K562 (cell line): ENCODE results near the gene SLC3A2. TPM values are rescaled to one million over a fixed set of nuclear protein-coding genes. Genes with fewer than 3 reads are reported as not detected.

Experiments used
- ARNT ChIP-seq, 2 experiments: fragments of 450-650 bp; IDR thresholded peaks; 2 replicates each; pipeline ENCODE4 v1.6.1; 2016; ENCODE audit warnings: mild to moderate bottlenecking in 1 of 2
- C11orf30 ChIP-seq: fragments of 450-650 bp; IDR thresholded peaks from 2 replicates; pipeline ENCODE4 v1.6.1; 2016; ENCODE audit warnings: low read depth, mild to moderate bottlenecking
- CXXC5 ChIP-seq: fragments of 250-450 bp; sonication (Bioruptor Pico); IDR thresholded peaks from 2 replicates; pipeline ENCODE4 v1.8.0; 2022; ENCODE audit warnings: inconsistent platforms, mild to moderate bottlenecking, moderate library complexity
- E2F5 ChIP-seq: sonication (generic); formaldehyde crosslinking; IDR thresholded peaks from 2 replicates; pipeline ENCODE4 v1.8.0; 2022; ENCODE audit warnings: mild to moderate bottlenecking, missing genetic modification reagents
- GABPB2 ChIP-seq: fragments of 250-450 bp; sonication (Bioruptor Pico); conservative IDR thresholded peaks from 2 replicates; pipeline ENCODE4 v1.5.1; 2021; ENCODE audit warnings: mild to moderate bottlenecking
- MEF2A ChIP-seq: IDR thresholded peaks from 2 replicates; pipeline ENCODE4 v1.6.1; 2011; ENCODE audit warnings: low read depth, mild to moderate bottlenecking, low read length, moderate library complexity; ENCODE audit not compliant: control insufficient read depth
- RBM17 ChIP-seq: fragments of 200-400 bp; formaldehyde crosslinking; IDR thresholded peaks from 2 replicates; pipeline ENCODE4 v1.6.1; 2017; ENCODE audit warnings: low read depth, mild to moderate bottlenecking, low read length, borderline replicate concordance
- SAFB2 ChIP-seq: fragments of 200-400 bp; formaldehyde crosslinking; IDR thresholded peaks from 2 replicates; pipeline ENCODE4 v1.6.1; 2018; ENCODE audit warnings: borderline replicate concordance, low read length, low read depth, moderate library complexity; ENCODE audit not compliant: severe bottlenecking
- SOX6 ChIP-seq: fragments of 450-650 bp; IDR thresholded peaks from 2 replicates; pipeline ENCODE4 v1.6.1; 2014; ENCODE audit warnings: mild to moderate bottlenecking
- SRSF9 ChIP-seq: fragments of 200-400 bp; formaldehyde crosslinking; IDR thresholded peaks from 2 replicates; pipeline ENCODE4 v1.6.1; 2017; ENCODE audit warnings: low read depth, low read length, borderline replicate concordance
- ZNF133 ChIP-seq: fragments of 250-450 bp; sonication (Bioruptor Pico); IDR thresholded peaks from 2 replicates; pipeline ENCODE4 v1.4.0; 2020; ENCODE audit warnings: mild to moderate bottlenecking
- ZNF445 ChIP-seq: fragments of 250-450 bp; sonication (Bioruptor Pico); IDR thresholded peaks from 2 replicates; pipeline ENCODE4 v1.4.0; 2020; ENCODE audit warnings: low read depth, mild to moderate bottlenecking, moderate library complexity
- ZNF512 ChIP-seq: IDR thresholded peaks from 2 replicates; pipeline ENCODE4 v1.6.1; 2016; ENCODE audit warnings: missing genetic modification characterization, missing compliant biosample characterization
- polyA plus RNA-seq, 8 experiments: library from polyadenylated mRNA; depleted of rRNA in 4 of 8; stranded (reverse) in 5 of 8; unstranded in 3 of 8; fragments of >200 nt; fragmentation: Nextera tagmentation in 2 of 8; fragmentation: Illumina TruSeq in 1 of 8; extraction: Ambion mirVana in 2 of 8; extraction: Trizol in 1 of 8; gene quantifications; 2 replicates each; pipeline versions ENCODE4 v1.2.1 to v1.2.3, GENCODE V29; 2011 to 2014; ENCODE audit warnings: inconsistent platforms in 1 of 8, missing spikeins in 1 of 8
- total RNA-seq, 7 experiments: library from RNA; depleted of rRNA in 6 of 7; stranded (reverse); fragments of >200 nt in 6 of 7; fragmentation: Illumina TruSeq in 2 of 7; extraction: Trizol in 2 of 7; gene quantifications; 2 replicates each; pipeline versions ENCODE4 v1.2.1 to v1.2.3, GENCODE V29; 2011 to 2021; ENCODE audit warnings: low replicate concordance in 1 of 7
- TF ChIP-seq, protein P1 (sequence below), 2 experiments: IDR thresholded peaks; 2 replicates each; pipeline ENCODE4 v1.6.1; 2011; ENCODE audit warnings: borderline replicate concordance in 1 of 2, control low read depth in 1 of 2, low read depth in 1 of 2, low read length in 1 of 2, mild to moderate bottlenecking in 1 of 2, mixed read lengths in 1 of 2, moderate library complexity in 1 of 2; ENCODE audit not compliant: insufficient read depth in 1 of 2, insufficient read length in 1 of 2, poor library complexity in 1 of 2, severe bottlenecking in 1 of 2; ENCODE audit errors: extremely low read depth in 1 of 2
- TF ChIP-seq, protein P2 (sequence below): sonication (generic); formaldehyde crosslinking; IDR thresholded peaks from 2 replicates; pipeline ENCODE4 v1.8.1; 2023; ENCODE audit warnings: mild to moderate bottlenecking, missing genetic modification reagents
- TF ChIP-seq, protein P3 (sequence below): fragments of 250-450 bp; sonication (Bioruptor Pico); IDR thresholded peaks from 2 replicates; pipeline ENCODE4 v1.5.0; 2021; ENCODE audit warnings: mild to moderate bottlenecking, moderate library complexity

The SLC3A2 gene
- total and polyA plus RNA-seq, 9 of the 15 experiments (the other 6 are each of a cell fraction or from before 2014, with no cell fraction given) = 20.0 to 296 (median 214) TPM

- TF ChIP-seq C11orf30 (no peak), ZNF133 (CRISPR knock-in tag) (no peak), SRSF9 (no peak), GABPB2 (CRISPR knock-in tag) (no peak), MEF2A (no peak), RBM17 (no peak), SAFB2 (no peak), ZNF512 (no peak), E2F5 (CRISPR knock-in tag) (no peak), CXXC5 (CRISPR knock-in tag) (no peak), SOX6 (no peak), ZNF445 (CRISPR knock-in tag) (no peak), ARNT (IDR thresholded peaks at IDR 0.05) (no peak)
- TF ChIP-seq, protein P1, sequence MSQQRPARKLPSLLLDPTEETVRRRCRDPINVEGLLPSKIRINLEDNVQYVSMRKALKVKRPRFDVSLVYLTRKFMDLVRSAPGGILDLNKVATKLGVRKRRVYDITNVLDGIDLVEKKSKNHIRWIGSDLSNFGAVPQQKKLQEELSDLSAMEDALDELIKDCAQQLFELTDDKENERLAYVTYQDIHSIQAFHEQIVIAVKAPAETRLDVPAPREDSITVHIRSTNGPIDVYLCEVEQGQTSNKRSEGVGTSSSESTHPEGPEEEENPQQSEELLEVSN (IDR thresholded peaks at IDR 0.05; ENCODE audit: borderline replicate concordance in 1 of 2, extremely low read depth in 1 of 2, insufficient read depth in 1 of 2, insufficient read length in 1 of 2, low read depth in 1 of 2, low read length in 1 of 2, poor library complexity in 1 of 2, severe bottlenecking in 1 of 2) = peak in 1 of 2 experiments; percentile 65
- TF ChIP-seq, protein P2, sequence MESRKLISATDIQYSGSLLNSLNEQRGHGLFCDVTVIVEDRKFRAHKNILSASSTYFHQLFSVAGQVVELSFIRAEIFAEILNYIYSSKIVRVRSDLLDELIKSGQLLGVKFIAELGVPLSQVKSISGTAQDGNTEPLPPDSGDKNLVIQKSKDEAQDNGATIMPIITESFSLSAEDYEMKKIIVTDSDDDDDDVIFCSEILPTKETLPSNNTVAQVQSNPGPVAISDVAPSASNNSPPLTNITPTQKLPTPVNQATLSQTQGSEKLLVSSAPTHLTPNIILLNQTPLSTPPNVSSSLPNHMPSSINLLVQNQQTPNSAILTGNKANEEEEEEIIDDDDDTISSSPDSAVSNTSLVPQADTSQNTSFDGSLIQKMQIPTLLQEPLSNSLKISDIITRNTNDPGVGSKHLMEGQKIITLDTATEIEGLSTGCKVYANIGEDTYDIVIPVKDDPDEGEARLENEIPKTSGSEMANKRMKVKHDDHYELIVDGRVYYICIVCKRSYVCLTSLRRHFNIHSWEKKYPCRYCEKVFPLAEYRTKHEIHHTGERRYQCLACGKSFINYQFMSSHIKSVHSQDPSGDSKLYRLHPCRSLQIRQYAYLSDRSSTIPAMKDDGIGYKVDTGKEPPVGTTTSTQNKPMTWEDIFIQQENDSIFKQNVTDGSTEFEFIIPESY = 0 out of 2 replicates have a peak, but pooled peaks have one; percentile 17
- TF ChIP-seq, protein P3, sequence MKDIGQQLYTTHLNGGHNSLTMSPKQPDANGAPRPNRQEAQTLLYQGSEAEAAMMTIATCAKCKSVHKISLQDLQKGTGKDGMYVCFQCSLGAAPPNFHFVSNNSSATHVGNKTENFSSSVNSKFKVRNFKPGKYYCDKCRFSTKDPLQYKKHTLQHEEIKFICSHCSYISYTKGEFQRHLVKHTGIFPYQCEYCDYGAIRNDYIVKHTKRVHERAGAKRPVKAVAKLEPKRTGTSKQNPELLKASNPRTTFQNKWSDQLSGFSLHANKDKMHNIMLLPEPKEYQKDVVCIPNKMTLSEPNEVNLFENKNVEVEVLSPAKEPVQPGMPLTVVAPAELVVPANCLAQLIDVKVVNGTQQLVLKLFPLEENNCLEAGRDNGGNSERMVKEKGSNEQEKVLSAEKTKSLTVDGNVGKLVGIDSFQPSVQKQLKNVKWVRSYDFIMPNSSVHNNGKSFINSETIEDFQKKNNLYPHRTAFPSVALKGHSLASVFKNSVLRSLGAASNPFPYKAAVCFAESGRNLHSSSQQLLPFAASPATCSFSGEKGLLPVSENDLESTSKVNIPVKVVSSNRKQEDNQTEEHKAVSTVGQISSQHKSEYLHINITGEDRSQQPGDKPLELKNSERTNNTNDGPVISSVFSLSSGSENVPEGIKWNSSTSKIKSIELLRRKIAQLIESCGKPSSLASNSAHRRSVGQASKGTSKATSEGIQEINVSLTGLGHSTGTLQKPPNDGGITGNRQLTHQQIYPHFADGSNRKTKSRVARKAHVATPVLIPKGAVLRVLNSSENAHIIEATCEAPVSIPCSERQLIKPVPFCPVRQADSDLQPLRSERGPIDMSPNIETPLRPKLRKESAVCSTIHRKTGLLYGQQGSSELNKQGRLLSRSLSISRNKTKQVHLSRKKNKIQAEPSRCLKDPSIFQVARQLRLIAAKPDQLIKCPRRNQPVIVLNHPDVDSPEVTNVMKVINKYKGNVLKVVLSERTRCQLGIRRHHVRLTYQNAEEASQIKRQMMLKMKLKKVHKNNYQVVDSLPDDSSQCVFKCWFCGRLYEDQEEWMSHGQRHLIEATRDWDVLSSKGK (CRISPR knock-in tag) = no peak
Observed at GRCh38 chr11:62923601-62924411, 43.1 kb downstream of the SLC3A2 start (continued).
